Neural cell (in vitro differentiated cells): ENCODE data around the gene OR8K3. TPM values are rescaled to one million over a fixed set of nuclear protein-coding genes. Genes with fewer than 3 reads are reported as not detected.

ENCODE experiments used
- H2AFZ ChIP-seq: fragments of 200-600, 300-800 bp; sonication (generic), shearing (Covaris generic); 2 replicates; pipeline ENCODE4 v1.6.0; 2014; ENCODE audit warnings: low read depth, mild to moderate bottlenecking, antibody characterized with exemption, low read length, moderate library complexity
- H3F3A ChIP-seq: fragments of 200-600 bp; shearing (Covaris generic); 2 replicates; pipeline ENCODE4 v1.6.1; 2016; ENCODE audit warnings: mild to moderate bottlenecking, moderate library complexity, mixed read lengths, antibody characterized with exemption, low read length; ENCODE audit not compliant: insufficient read depth, poor library complexity, severe bottlenecking
- H3K27ac ChIP-seq: fragments of 200-600, 300-800 bp; sonication (generic), shearing (Covaris generic); 2 replicates; pipeline ENCODE4 v1.5.1; 2014; ENCODE audit warnings: mild to moderate bottlenecking, low read length, moderate library complexity
- H3K27me3 ChIP-seq: fragments of 300-800, 200-600 bp; sonication (generic), shearing (Covaris generic); 2 replicates; pipeline ENCODE4 v1.6.0; 2014; ENCODE audit warnings: mild to moderate bottlenecking, low read depth, low read length, moderate library complexity; ENCODE audit not compliant: insufficient read depth
- H3K36me3 ChIP-seq: fragments of 300-800, 200-600 bp; sonication (generic), shearing (Covaris generic); 2 replicates; pipeline ENCODE4 v1.5.1; 2014; ENCODE audit warnings: mild to moderate bottlenecking, antibody characterized with exemption, low read length, moderate library complexity; ENCODE audit not compliant: insufficient read depth
- H3K4me2 ChIP-seq: fragments of 300-800, 200-600 bp; sonication (generic), shearing (Covaris generic); 2 replicates; pipeline ENCODE4 v1.6.0; 2014; ENCODE audit warnings: mild to moderate bottlenecking, low read length
- H3K4me3 ChIP-seq: fragments of 300-800, 200-600 bp; sonication (generic), shearing (Covaris generic); 2 replicates; pipeline ENCODE4 v1.5.1; 2014; ENCODE audit warnings: mild to moderate bottlenecking, low read length, moderate library complexity
- H3K79me2 ChIP-seq: fragments of 200-600 bp; shearing (Covaris generic); replicated peaks from 2 replicates; pipeline ENCODE4 v1.6.0; 2014; ENCODE audit warnings: mild to moderate bottlenecking, low read length, moderate library complexity; ENCODE audit not compliant: insufficient read depth
- H3K9ac ChIP-seq: fragments of 300-800, 200-600 bp; sonication (generic), shearing (Covaris generic); 2 replicates; pipeline ENCODE4 v1.6.1; 2016; ENCODE audit warnings: mild to moderate bottlenecking, low read length, mixed read lengths
- H3K9me2 ChIP-seq: fragments of 200-600 bp; shearing (Covaris generic); 2 replicates; pipeline ENCODE4 v1.6.1; 2016; ENCODE audit warnings: mild to moderate bottlenecking, low read length, mixed read lengths; ENCODE audit not compliant: insufficient read depth
- H3K9me3 ChIP-seq: fragments of 200-600, 300-800 bp; sonication (generic), shearing (Covaris generic); 2 replicates; pipeline ENCODE4 v1.6.1; 2016; ENCODE audit warnings: mild to moderate bottlenecking, mixed run types, low read length, moderate library complexity, mixed read lengths
- H4K20me1 ChIP-seq: fragments of 200-600 bp; shearing (Covaris generic); 2 replicates; pipeline ENCODE4 v1.6.1; 2016; ENCODE audit warnings: mild to moderate bottlenecking, mixed run types; ENCODE audit not compliant: insufficient read depth
- EP300 ChIP-seq: fragments of 450-650 bp; conservative IDR thresholded peaks from 2 replicates; pipeline ENCODE4 v1.6.1; 2014; ENCODE audit warnings: antibody characterized with exemption, mild to moderate bottlenecking, moderate library complexity; ENCODE audit not compliant: poor library complexity, severe bottlenecking
- EZH2 ChIP-seq: fragments of 200-600, 300-800 bp; shearing (Covaris generic), sonication (generic); IDR thresholded peaks from 2 replicates; pipeline ENCODE4 v1.6.1; 2014; ENCODE audit warnings: antibody characterized with exemption, low read length, borderline replicate concordance, mild to moderate bottlenecking; ENCODE audit not compliant: insufficient read depth, poor library complexity, severe bottlenecking
- MXI1 ChIP-seq: fragments of 450-650 bp; conservative IDR thresholded peaks from 2 replicates; pipeline ENCODE4 v1.6.1; 2014; ENCODE audit warnings: antibody characterized with exemption, mild to moderate bottlenecking; ENCODE audit not compliant: poor library complexity, severe bottlenecking
- RAD21 ChIP-seq: fragments of 450-650 bp; conservative IDR thresholded peaks from 2 replicates; pipeline ENCODE4 v1.6.1; 2014; ENCODE audit warnings: antibody characterized with exemption, mild to moderate bottlenecking, moderate library complexity
- SMC3 ChIP-seq: fragments of 450-650 bp; conservative IDR thresholded peaks from 2 replicates; pipeline ENCODE4 v1.6.1; 2014; ENCODE audit warnings: antibody characterized with exemption, mild to moderate bottlenecking, moderate library complexity; ENCODE audit not compliant: poor library complexity
- TAF1 ChIP-seq: IDR thresholded peaks from 2 replicates; pipeline ENCODE4 v1.6.1; 2012; ENCODE audit warnings: low read depth
- polyA minus RNA-seq: library from RNA; depleted of rRNA, polyadenylated mRNA; stranded (reverse); fragments of >200 nt; gene quantifications from 2 replicates; pipeline ENCODE4 v1.2.3, GENCODE V29; 2014
- polyA plus RNA-seq: library from polyadenylated mRNA; depleted of rRNA; stranded (reverse); fragments of >200 nt; gene quantifications from 2 replicates; pipeline ENCODE4 v1.2.3, GENCODE V29; 2014
- TF ChIP-seq, protein P1 (sequence below): fragments of 450-650 bp; IDR thresholded peaks from 2 replicates; pipeline ENCODE4 v1.5.1; 2014; ENCODE audit warnings: antibody characterized with exemption, mild to moderate bottlenecking, moderate library complexity; ENCODE audit not compliant: poor library complexity, severe bottlenecking
- TF ChIP-seq, protein P2 (sequence below): IDR thresholded peaks from 2 replicates; pipeline ENCODE4 v1.6.1; 2012; ENCODE audit warnings: borderline replicate concordance

OR8K3 gene
- not detected in 2 replicates for polyA plus RNA-seq
- polyA minus RNA-seq: not detected in 2 replicates

DNA sequence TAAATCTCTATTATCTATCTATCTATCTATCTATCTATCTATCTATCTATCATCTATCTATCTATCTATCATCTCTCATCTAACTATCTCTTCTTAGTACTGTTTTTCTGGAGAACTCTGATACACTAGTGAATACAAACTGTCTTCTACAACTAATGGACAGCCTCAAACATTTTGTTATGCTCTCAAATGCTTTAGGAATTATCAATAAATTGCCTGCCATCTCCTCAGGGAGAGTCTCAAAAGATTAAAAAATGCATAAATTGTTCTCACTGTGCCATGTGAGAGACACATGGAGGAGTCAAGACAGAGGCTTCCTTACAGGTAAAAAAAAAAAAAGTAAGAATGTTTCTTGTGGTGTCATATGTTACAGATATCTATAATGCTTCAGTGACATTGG is at the start of gene OR8K3:
TSS of gene OR8K3 (plus strand) at position 301 of the 400 bp plus-strand sequence. CDS start 3,163 bp downstream, outside the sequence.
- Histone ChIP-seq H4K20me1 (no peaks in the 10 kb centered on the region), H3K4me2 (no peak within 1 kb of the TSS), H3F3A (peaks cover 3% of the 10 kb centered on the region), H3K9me3 (no peaks in the 10 kb centered on the region), H3K27me3 (no peaks in the 10 kb centered on the region), H3K27ac (no peak within 1 kb of the TSS), H3K9ac (no peak within 1 kb of the TSS), H3K79me2 (no peaks in the 10 kb centered on the region), H2AFZ (no peak within 1 kb of the TSS), H3K4me3 (no peak within 1 kb of the TSS), H3K36me3 (no peaks in the 10 kb centered on the region), H3K9me2 (no peaks in the 10 kb centered on the region)
- TF ChIP-seq MXI1 (no peak), EP300 (peak; percentile 38)

DNA sequence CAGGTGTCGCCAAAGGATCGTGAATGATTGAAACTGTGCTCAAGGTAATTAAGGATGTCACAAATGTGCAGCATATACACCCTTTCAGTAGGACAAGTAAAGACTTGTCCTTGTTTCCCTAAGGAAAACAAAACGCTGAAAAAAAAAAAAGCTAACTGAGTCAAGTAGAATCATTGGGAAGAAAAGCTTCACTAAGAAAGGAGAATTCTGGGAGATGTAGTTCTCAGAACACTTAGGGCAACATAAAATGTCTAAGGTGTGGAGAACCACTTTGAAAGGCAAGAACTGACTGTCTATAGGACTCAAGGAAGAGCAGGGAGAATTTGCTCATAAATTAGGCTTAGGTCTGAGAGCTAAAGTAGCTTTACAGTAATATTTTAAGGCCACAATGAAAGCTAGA is 43.9 kb upstream of the OR8K3 start:
- Histone ChIP-seq H3K27me3 (no peaks in the 10 kb centered on the region), H3K4me2 (no peak overlapping the region), H3K4me3 (no peak overlapping the region), H4K20me1 (no peaks in the 10 kb centered on the region), H3K36me3 (no peaks in the 10 kb centered on the region), H3K79me2 (no peaks in the 10 kb centered on the region), H3K27ac (no peak overlapping the region), H3K9ac (no peak overlapping the region), H3K9me3 (no peaks in the 10 kb centered on the region), H3F3A (no peaks in the 10 kb centered on the region), H3K9me2 (no peaks in the 10 kb centered on the region), H2AFZ (no peak overlapping the region)
- TF ChIP-seq, protein P1, sequence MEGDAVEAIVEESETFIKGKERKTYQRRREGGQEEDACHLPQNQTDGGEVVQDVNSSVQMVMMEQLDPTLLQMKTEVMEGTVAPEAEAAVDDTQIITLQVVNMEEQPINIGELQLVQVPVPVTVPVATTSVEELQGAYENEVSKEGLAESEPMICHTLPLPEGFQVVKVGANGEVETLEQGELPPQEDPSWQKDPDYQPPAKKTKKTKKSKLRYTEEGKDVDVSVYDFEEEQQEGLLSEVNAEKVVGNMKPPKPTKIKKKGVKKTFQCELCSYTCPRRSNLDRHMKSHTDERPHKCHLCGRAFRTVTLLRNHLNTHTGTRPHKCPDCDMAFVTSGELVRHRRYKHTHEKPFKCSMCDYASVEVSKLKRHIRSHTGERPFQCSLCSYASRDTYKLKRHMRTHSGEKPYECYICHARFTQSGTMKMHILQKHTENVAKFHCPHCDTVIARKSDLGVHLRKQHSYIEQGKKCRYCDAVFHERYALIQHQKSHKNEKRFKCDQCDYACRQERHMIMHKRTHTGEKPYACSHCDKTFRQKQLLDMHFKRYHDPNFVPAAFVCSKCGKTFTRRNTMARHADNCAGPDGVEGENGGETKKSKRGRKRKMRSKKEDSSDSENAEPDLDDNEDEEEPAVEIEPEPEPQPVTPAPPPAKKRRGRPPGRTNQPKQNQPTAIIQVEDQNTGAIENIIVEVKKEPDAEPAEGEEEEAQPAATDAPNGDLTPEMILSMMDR: no peak
- TF ChIP-seq EP300 (no peak), MXI1 (no peak), SMC3 (no peak), TAF1 (no peak), RAD21 (no peak)
- TF ChIP-seq, protein P2, sequence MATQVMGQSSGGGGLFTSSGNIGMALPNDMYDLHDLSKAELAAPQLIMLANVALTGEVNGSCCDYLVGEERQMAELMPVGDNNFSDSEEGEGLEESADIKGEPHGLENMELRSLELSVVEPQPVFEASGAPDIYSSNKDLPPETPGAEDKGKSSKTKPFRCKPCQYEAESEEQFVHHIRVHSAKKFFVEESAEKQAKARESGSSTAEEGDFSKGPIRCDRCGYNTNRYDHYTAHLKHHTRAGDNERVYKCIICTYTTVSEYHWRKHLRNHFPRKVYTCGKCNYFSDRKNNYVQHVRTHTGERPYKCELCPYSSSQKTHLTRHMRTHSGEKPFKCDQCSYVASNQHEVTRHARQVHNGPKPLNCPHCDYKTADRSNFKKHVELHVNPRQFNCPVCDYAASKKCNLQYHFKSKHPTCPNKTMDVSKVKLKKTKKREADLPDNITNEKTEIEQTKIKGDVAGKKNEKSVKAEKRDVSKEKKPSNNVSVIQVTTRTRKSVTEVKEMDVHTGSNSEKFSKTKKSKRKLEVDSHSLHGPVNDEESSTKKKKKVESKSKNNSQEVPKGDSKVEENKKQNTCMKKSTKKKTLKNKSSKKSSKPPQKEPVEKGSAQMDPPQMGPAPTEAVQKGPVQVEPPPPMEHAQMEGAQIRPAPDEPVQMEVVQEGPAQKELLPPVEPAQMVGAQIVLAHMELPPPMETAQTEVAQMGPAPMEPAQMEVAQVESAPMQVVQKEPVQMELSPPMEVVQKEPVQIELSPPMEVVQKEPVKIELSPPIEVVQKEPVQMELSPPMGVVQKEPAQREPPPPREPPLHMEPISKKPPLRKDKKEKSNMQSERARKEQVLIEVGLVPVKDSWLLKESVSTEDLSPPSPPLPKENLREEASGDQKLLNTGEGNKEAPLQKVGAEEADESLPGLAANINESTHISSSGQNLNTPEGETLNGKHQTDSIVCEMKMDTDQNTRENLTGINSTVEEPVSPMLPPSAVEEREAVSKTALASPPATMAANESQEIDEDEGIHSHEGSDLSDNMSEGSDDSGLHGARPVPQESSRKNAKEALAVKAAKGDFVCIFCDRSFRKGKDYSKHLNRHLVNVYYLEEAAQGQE: no peak

DNA sequence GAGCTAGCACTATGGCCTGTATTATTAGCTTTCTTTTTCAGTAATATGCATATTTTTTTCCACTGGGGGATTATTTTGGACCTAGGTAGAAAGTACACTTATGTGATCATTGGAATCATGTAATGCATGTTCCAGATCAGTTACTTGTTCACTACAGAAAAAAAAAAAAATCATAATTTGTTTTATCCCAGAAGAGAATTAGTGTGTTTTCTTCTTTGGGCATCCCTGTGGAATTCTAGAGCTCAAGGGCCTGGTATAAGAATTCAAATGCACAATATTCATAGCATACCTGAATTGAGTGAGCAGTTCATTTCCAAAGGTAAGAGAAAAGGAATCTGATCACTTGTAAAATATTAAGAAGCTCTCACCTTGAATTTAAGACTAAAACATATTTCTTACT is 41.1 kb upstream of the OR8K3 start, which contains the start of gene OR5T1:
TSS of gene OR5T1 (plus strand) at position 301 of the 400 bp plus-strand sequence. CDS start 1,485 bp downstream, outside the sequence.
- Histone ChIP-seq H3K4me2 (no peak within 1 kb of the TSS), H3K27me3 (no peaks in the 10 kb centered on the region), H3K9me2 (no peaks in the 10 kb centered on the region), H4K20me1 (no peaks in the 10 kb centered on the region), H3K9ac (no peak within 1 kb of the TSS), H3F3A (no peaks in the 10 kb centered on the region), H3K27ac (no peak within 1 kb of the TSS), H3K79me2 (no peaks in the 10 kb centered on the region), H3K36me3 (no peaks in the 10 kb centered on the region), H3K4me3 (no peak within 1 kb of the TSS), H2AFZ (no peak within 1 kb of the TSS), H3K9me3 (no peaks in the 10 kb centered on the region)
- TF ChIP-seq EZH2 (no peak), MXI1 (no peak), EP300 (no peak)
